HFFc6 (cell line): ENCODE data around the gene NEURL4. TPM values are rescaled to one million over a fixed set of nuclear protein-coding genes. Genes with fewer than 3 reads are reported as not detected.

Experiments used
- total RNA-seq, 6 experiments: library from RNA; stranded (reverse); fragmentation: NEBNext Ultra II Directional; extraction: Animal tissue kit (Norgen Biotek cat#: 25700); gene quantifications; 2 replicates in 1 of 6; 3 replicates in 5 of 6; pipeline ENCODE4 v1.2.3, GENCODE V29; 2021

Gene NEURL4
- total RNA-seq, 6 experiments from 2014 or later = 18.7 to 24.6 (median 20.4) TPM

Other genes with a start within 250 kb of the NEURL4 start
- not detected for gene CLEC10A, start 249.1 kb downstream of the NEURL4 start, total RNA-seq
- not detected for gene ASGR2, start 214.5 kb downstream of the NEURL4 start, total RNA-seq
- 1 to 10 TPM in 2 of 6 experiments, under 1 TPM in 4; 0.71 to 1.4 (median 0.83) TPM for gene ASGR1, start 150.0 kb downstream of the NEURL4 start, total RNA-seq
- gene DLG4, start 109.5 kb downstream of the NEURL4 start, total RNA-seq = 10 to 100 TPM; 27.8 to 34.3 (median 28.1) TPM
- gene ACADVL, start 109.4 kb downstream of the NEURL4 start, total RNA-seq = 100 to 1,000 TPM; 378 to 463 (median 405) TPM
- gene DVL2, start 94.8 kb downstream of the NEURL4 start, total RNA-seq = 10 to 100 TPM; 24.9 to 29.1 (median 27.0) TPM
- 10 to 100 TPM; 57.0 to 75.0 (median 68.2) TPM for gene PHF23, start 89.9 kb downstream of the NEURL4 start, total RNA-seq
- 100 to 1,000 TPM; 399 to 470 (median 426) TPM for gene GABARAP, start 86.9 kb downstream of the NEURL4 start, total RNA-seq
- 100 to 1,000 TPM; 127 to 168 (median 146) TPM for gene CTDNEP1, start 77.6 kb downstream of the NEURL4 start, total RNA-seq
- gene ELP5, start 77.1 kb downstream of the NEURL4 start, total RNA-seq = 10 to 100 TPM; 28.7 to 36.1 (median 34.0) TPM
- 1 to 10 TPM in 4 of 6 experiments, under 1 TPM in 2; 0.43 to 3.0 (median 1.7) TPM for gene CLDN7, start 66.9 kb downstream of the NEURL4 start, total RNA-seq
- under 1 TPM in 5 of 6 experiments, not detected in 1; 0.07 to 0.09 (median 0.09) TPM for gene SLC2A4, start 47.6 kb downstream of the NEURL4 start, total RNA-seq
- not detected for gene YBX2, start 34.7 kb downstream of the NEURL4 start, total RNA-seq
- 1,000 to 10,000 TPM; 1,011 to 1,116 (median 1,072) TPM for gene EIF5A, start 21.7 kb downstream of the NEURL4 start, total RNA-seq
- gene GPS2, start 14.0 kb downstream of the NEURL4 start, total RNA-seq = 10 to 100 TPM; 34.7 to 45.2 (median 40.7) TPM
- 1 to 10 TPM; 3.2 to 6.4 (median 4.9) TPM for gene ACAP1, start 7.2 kb upstream of the NEURL4 start, total RNA-seq
- 10 to 100 TPM; 11.2 to 14.5 (median 12.6) TPM for gene KCTD11, start 22.8 kb upstream of the NEURL4 start, total RNA-seq
- not detected for gene TMEM95, start 25.8 kb upstream of the NEURL4 start, total RNA-seq
- under 1 TPM; 0.20 to 0.41 (median 0.26) TPM for gene TNK1, start 51.8 kb upstream of the NEURL4 start, total RNA-seq
- 100 to 1,000 TPM in 1 of 6 experiments, 10 to 100 TPM in 5; 85.6 to 114 (median 98.5) TPM for gene PLSCR3, start 65.2 kb upstream of the NEURL4 start, total RNA-seq
- 10 to 100 TPM; 52.2 to 79.1 (median 72.3) TPM for gene TMEM256, start 74.8 kb upstream of the NEURL4 start, total RNA-seq
- gene NLGN2, start 78.5 kb upstream of the NEURL4 start, total RNA-seq = 10 to 100 TPM; 41.3 to 57.3 (median 46.2) TPM
- not detected for gene SPEM1, start 91.0 kb upstream of the NEURL4 start, total RNA-seq
- not detected for gene SPEM2, start 96.3 kb upstream of the NEURL4 start, total RNA-seq
- not detected for gene SPEM3, start 99.5 kb upstream of the NEURL4 start, total RNA-seq
- 1 to 10 TPM; 2.2 to 2.9 (median 2.8) TPM for gene TMEM102, start 106.1 kb upstream of the NEURL4 start, total RNA-seq
- gene FGF11, start 110.2 kb upstream of the NEURL4 start, total RNA-seq = under 1 TPM in 3 of 6 experiments, not detected in 3; 0.10 to 0.31 (median 0.24) TPM
- 1 to 10 TPM; 2.0 to 2.8 (median 2.4) TPM for gene CHRNB1, start 115.7 kb upstream of the NEURL4 start, total RNA-seq
- 10 to 100 TPM; 62.7 to 75.9 (median 68.6) TPM for gene ZBTB4, start 150.3 kb upstream of the NEURL4 start, total RNA-seq
- not detected for gene SLC35G6, start 152.1 kb upstream of the NEURL4 start, total RNA-seq
- gene POLR2A, start 155.0 kb upstream of the NEURL4 start, total RNA-seq = 100 to 1,000 TPM; 111 to 127 (median 118) TPM
- gene TNFSF12, start 219.7 kb upstream of the NEURL4 start, total RNA-seq = 10 to 100 TPM; 22.0 to 28.3 (median 25.4) TPM
- 1 to 10 TPM; 1.2 to 2.8 (median 1.5) TPM for gene TNFSF13, start 229.4 kb upstream of the NEURL4 start, total RNA-seq
- 10 to 100 TPM; 53.9 to 70.3 (median 60.3) TPM for gene SENP3, start 232.6 kb upstream of the NEURL4 start, total RNA-seq